Gastroesophageal sphincter (tissue), 4 donors: ENCODE results near the gene SMURF1. TPM values are rescaled to one million over a fixed set of nuclear protein-coding genes. Genes with fewer than 3 reads are reported as not detected.

Experiments
- ATAC-seq: fragments of 150-250 bp; one replicate; pipeline ENCODE4 v1.9.1; 2016; ENCODE audit warnings: mild to moderate bottlenecking, moderate library complexity
- H3K27ac ChIP-seq, 4 donors: fragments of 200-600 bp; sonication (generic) in 3 of 4; 1 replicate in 3 of 4; 2 replicates in 1 of 4; pipeline ENCODE4 v1.5.1; 2016 to 2019
- H3K27me3 ChIP-seq: fragments of 200-600 bp; sonication (generic); one replicate; pipeline ENCODE4 v1.5.1; 2019
- H3K36me3 ChIP-seq, 2 donors: fragments of 200-600 bp; sonication (generic); one replicate each; pipeline ENCODE4 v1.5.1; 2019; ENCODE audit warnings: control low read depth in 1 of 2
- H3K4me1 ChIP-seq, 3 donors: fragments of 200-600 bp; sonication (generic); 1 replicate in 2 of 3; 2 replicates in 1 of 3; pipeline ENCODE4 v1.5.1; 2016 to 2019; ENCODE audit warnings: control low read depth in 2 of 3
- H3K4me3 ChIP-seq, 2 donors: fragments of 200-600 bp; sonication (generic); one replicate each; pipeline ENCODE4 v1.5.1; 2019; ENCODE audit warnings: mild to moderate bottlenecking in 1 of 2, moderate library complexity in 1 of 2
- H3K9me3 ChIP-seq, 3 donors: fragments of 200-600 bp; sonication (generic); one replicate each; pipeline ENCODE4 v1.5.1; 2017 to 2019; ENCODE audit warnings: control low read depth in 2 of 3
- EP300 ChIP-seq: sonication (generic); formaldehyde crosslinking; IDR thresholded peaks from one replicate; pipeline ENCODE4 v1.6.1; 2017; ENCODE audit warnings: antibody characterized with exemption, mild to moderate bottlenecking
- POLR2A ChIP-seq, 2 donors: fragments of 450-650 bp; IDR thresholded peaks; one replicate each; pipeline ENCODE4 v1.6.1; 2017; ENCODE audit warnings: antibody characterized with exemption in 2 of 2, mild to moderate bottlenecking in 2 of 2, moderate library complexity in 1 of 2
- POLR2AphosphoS5 ChIP-seq: sonication (generic); formaldehyde crosslinking; IDR thresholded peaks from one replicate; pipeline ENCODE4 v1.6.1; 2017; ENCODE audit warnings: antibody characterized with exemption
- WGBS, 2 donors: methylation state at CpG; one replicate each; pipeline ENCODE4 v1.1.5; 2018; ENCODE audit warnings: low coverage in 1 of 2; 5-methylcytosine and 5-hydroxymethylcytosine counted together
- total RNA-seq, 4 donors: library from RNA; depleted of rRNA; stranded (reverse); fragments of >200 nt; gene quantifications; one replicate each; pipeline ENCODE4 v1.1.0, GENCODE V29; 2016
- TF ChIP-seq, protein P1 (sequence below), 4 experiments: fragments of 200-600 bp in 2 of 4; fragments of 450-650 bp in 2 of 4; sonication (generic) in 1 of 4; IDR thresholded peaks; one replicate each; pipeline ENCODE4 v1.5.1; 2017 to 2019; ENCODE audit warnings: antibody characterized with exemption in 4 of 4, mild to moderate bottlenecking in 2 of 4, moderate library complexity in 2 of 4

SMURF1 gene
- total RNA-seq, 4 donors from 2014 or later, result 20.1 to 26.2 (median 21.9) TPM

GRCh38 chr7:99005776-99006175 lies 138.1 kb downstream of the SMURF1 start:
- Histone ChIP-seq H3K4me3 (no peak overlapping the region), H3K36me3 (peaks cover 0 to 100% of the 10 kb centered on the region in 2 donors), H3K27ac (no peak overlapping the region), H3K9me3 (no peaks in the 10 kb centered on the region), H3K27me3 (no peaks in the 10 kb centered on the region), H3K4me1 (no peaks in the 10 kb centered on the region)
- 93 to 100% methylated on average over 1 to 3 of the region's 15 CpGs for WGBS, 2 donors
- ATAC-seq, result no peak
- TF ChIP-seq, protein P1, sequence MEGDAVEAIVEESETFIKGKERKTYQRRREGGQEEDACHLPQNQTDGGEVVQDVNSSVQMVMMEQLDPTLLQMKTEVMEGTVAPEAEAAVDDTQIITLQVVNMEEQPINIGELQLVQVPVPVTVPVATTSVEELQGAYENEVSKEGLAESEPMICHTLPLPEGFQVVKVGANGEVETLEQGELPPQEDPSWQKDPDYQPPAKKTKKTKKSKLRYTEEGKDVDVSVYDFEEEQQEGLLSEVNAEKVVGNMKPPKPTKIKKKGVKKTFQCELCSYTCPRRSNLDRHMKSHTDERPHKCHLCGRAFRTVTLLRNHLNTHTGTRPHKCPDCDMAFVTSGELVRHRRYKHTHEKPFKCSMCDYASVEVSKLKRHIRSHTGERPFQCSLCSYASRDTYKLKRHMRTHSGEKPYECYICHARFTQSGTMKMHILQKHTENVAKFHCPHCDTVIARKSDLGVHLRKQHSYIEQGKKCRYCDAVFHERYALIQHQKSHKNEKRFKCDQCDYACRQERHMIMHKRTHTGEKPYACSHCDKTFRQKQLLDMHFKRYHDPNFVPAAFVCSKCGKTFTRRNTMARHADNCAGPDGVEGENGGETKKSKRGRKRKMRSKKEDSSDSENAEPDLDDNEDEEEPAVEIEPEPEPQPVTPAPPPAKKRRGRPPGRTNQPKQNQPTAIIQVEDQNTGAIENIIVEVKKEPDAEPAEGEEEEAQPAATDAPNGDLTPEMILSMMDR (IDR thresholded peaks at IDR 0.05), result no peak
- TF ChIP-seq POLR2A (IDR thresholded peaks at IDR 0.05) (no peak), POLR2AphosphoS5 (no peak), EP300 (no peak)

DNA sequence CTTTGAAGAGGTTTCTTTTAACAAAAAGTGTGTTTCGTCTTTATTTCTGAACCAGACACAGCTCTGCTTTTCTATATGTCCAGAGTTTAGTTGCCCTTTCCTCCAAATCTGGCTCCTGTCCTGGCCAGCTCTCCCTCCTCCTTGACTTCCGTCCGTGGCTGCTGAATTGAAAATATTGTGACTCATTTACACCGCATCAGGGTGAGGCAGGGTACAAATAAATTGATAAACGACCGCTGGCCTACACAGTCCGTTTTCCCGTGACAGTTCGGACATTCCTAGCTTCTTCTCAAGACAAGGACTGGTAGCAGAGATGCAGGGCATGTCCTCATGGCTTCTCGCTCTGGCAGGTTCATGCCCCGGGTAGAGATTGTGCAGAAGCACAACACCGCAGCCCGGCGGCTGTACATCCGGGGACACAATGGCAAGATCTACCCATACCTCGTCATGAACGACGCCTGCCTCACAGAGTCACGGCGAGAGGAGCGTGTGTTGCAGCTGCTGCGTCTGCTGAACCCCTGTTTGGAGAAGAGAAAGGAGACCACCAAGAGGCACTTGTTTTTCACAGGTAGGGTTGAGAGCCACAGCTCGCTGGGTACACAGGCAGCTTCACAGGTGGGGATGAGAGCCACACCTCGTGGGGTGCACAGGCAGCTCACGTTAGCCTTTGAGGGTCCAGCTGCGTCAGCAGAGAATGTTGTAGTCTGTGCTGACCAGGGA lies 139.0 kb downstream of the SMURF1 start:
- Histone ChIP-seq H3K27ac (no peak overlapping the region), H3K27me3 (no peaks in the 10 kb centered on the region), H3K4me3 (no peak overlapping the region), H3K36me3 (peaks cover 0 to 100% of the 10 kb centered on the region in 2 donors), H3K9me3 (no peaks in the 10 kb centered on the region), H3K4me1 (no peaks in the 10 kb centered on the region)
- TF ChIP-seq, protein P1 (IDR thresholded peaks at IDR 0.05), result no peak
- TF ChIP-seq POLR2A (IDR thresholded peaks at IDR 0.05) (no peak), POLR2AphosphoS5 (no peak), EP300 (no peak)
- WGBS, 2 donors, result 66 to 90% methylated on average over 7 to 22 of the region's 26 CpGs
- no peak for ATAC-seq

GRCh38 chr7:99004216-99004615 lies 139.7 kb downstream of the SMURF1 start:
- no peak for TF ChIP-seq EP300
- TF ChIP-seq, protein P1 (IDR thresholded peaks at IDR 0.05), result no peak
- Histone ChIP-seq H3K27me3 (no peaks in the 10 kb centered on the region), H3K36me3 (peaks cover 0 to 100% of the 10 kb centered on the region in 2 donors), H3K27ac (no peak overlapping the region), H3K4me1 (no peaks in the 10 kb centered on the region), H3K9me3 (no peaks in the 10 kb centered on the region), H3K4me3 (no peak overlapping the region)
- WGBS, 2 donors, result 86 to 91% methylated on average over 4 of the region's 8 CpGs
- no peak for ATAC-seq

DNA sequence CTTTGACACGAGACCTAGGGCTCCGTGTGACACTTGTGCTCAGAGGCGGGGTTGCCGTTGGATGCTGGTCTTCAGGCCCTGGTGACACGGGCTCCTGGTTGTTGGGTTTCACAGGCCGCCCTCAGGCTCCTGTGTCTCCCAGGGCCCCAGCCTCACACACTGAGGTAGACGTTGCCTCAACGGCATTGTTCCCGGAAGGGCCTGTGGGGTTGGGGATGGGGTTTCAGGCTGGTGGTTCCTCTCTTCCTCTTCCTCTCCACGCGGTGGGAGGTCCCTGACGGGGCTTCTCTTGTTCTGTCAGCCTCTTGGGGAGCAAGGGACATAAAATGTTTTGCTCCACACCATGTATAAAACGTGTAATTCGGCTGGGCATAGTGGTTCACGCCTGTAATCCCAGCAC lies 140.5 kb downstream of the SMURF1 start:
- H3K27ac ChIP-seq, result no peak overlapping the region
- no peak overlapping the region for H3K4me3 ChIP-seq
- TF ChIP-seq, protein P1 (IDR thresholded peaks at IDR 0.05), result no peak
- TF ChIP-seq POLR2A (IDR thresholded peaks at IDR 0.05) (no peak), POLR2AphosphoS5 (no peak), EP300 (no peak)
- no peaks in the 10 kb centered on the region for H3K9me3 ChIP-seq
- no peaks in the 10 kb centered on the region for H3K27me3 ChIP-seq
- ATAC-seq, result no peak
- no CpG with 5 or more reads among the region's 15 CpGs for WGBS, 2 donors
- H3K36me3 ChIP-seq, result peaks cover 0 to 100% of the 10 kb centered on the region in 2 donors
- H3K4me1 ChIP-seq, result peaks cover 0 to 6% (median 0%) of the 10 kb centered on the region in 3 donors

GRCh38 chr7:99002827-99003212 lies 141.1 kb downstream of the SMURF1 start:
- Histone ChIP-seq H3K4me1 (peaks cover 0 to 10% (median 0%) of the 10 kb centered on the region in 3 donors), H3K27me3 (no peaks in the 10 kb centered on the region), H3K4me3 (no peak overlapping the region), H3K36me3 (peaks cover 0 to 96% of the 10 kb centered on the region in 2 donors), H3K9me3 (no peaks in the 10 kb centered on the region), H3K27ac (no peak overlapping the region)
- no peak for ATAC-seq
- WGBS, 2 donors, result 90 to 95% methylated on average over 6 to 10 of the region's 20 CpGs
- TF ChIP-seq, protein P1 (IDR thresholded peaks at IDR 0.05), result no peak
- TF ChIP-seq POLR2AphosphoS5 (no peak), EP300 (no peak), POLR2A (IDR thresholded peaks at IDR 0.05) (no peak)
